HUDEP-2 (cell line): ENCODE results near the gene KANK3.
A peak's percentile ranks its signal among the peaks of the same experiment; 100 is the strongest.
"Not testable (repeated sequence)": the region's sequence is repeated elsewhere in the genome, so short reads cannot be mapped to it uniquely, and the experiment has no call there.

ENCODE experiments used
- DNase-seq, 76 experiments: peaks; one replicate each; lab custom pipeline; 2025; ENCODE audit not compliant: unreplicated experiment in 76 of 76; lab: John Stamatoyannopoulos, UW

KANK3 gene

GRCh38 chr19:8342684-8343482 is at the start of gene KANK3:
KANK3 (minus strand) TSS chr19:8343262; CDS start chr19:8337828, 5,434 bp downstream.
- peak; percentile 63 to 99 (median 97) for DNase-seq

GRCh38 chr19:8392017-8392591 is 49.0 kb upstream of the KANK3 start:
- no peak for DNase-seq

- no peak for DNase-seq
Observed at GRCh38 chr19:8391198-8392016, 48.3 kb upstream of the KANK3 start.

- DNase-seq: peak in 75 of 76 experiments; percentile 29 to 100 (median 98)
Observed at GRCh38 chr19:8390617-8390981, 47.5 kb upstream of the KANK3 start.

- DNase-seq: peak in 75 of 76 experiments; percentile 84 to 100 (median 100)
Observed at GRCh38 chr19:8389891-8390616, 47.0 kb upstream of the KANK3 start, which contains the start of gene RAB11B. RAB11B (plus strand) TSS chr19:8390360; CDS start chr19:8390417, 57 bp downstream.

- DNase-seq: no peak
Observed at GRCh38 chr19:8388612-8388958, 45.5 kb upstream of the KANK3 start.

- DNase-seq: no peak
Observed at GRCh38 chr19:8387688-8388611, 44.9 kb upstream of the KANK3 start.

GRCh38 chr19:8386990-8387389 is 43.9 kb upstream of the KANK3 start:
- DNase-seq: no peak

- DNase-seq: not testable (repeated sequence)
Observed at GRCh38 chr19:8386419-8386818, 43.4 kb upstream of the KANK3 start.

- not testable (repeated sequence) for DNase-seq
Observed at GRCh38 chr19:8385566-8385965, 42.5 kb upstream of the KANK3 start.

GRCh38 chr19:8385103-8385502 is 42.0 kb upstream of the KANK3 start:
- not testable (repeated sequence) for DNase-seq

- not testable (repeated sequence) for DNase-seq
Observed at GRCh38 chr19:8384569-8384968, 41.5 kb upstream of the KANK3 start.

GRCh38 chr19:8379156-8379891 is 36.3 kb upstream of the KANK3 start:
- not testable (repeated sequence) for DNase-seq

- DNase-seq: no peak
Observed at GRCh38 chr19:8377598-8377997, 34.5 kb upstream of the KANK3 start.

GRCh38 chr19:8376373-8376974 is 33.4 kb upstream of the KANK3 start:
- not testable (repeated sequence) for DNase-seq

- not testable (repeated sequence) for DNase-seq
Observed at GRCh38 chr19:8375766-8376165, 32.7 kb upstream of the KANK3 start.

- peak in 62 of 76 experiments; percentile 18 to 76 (median 50) for DNase-seq
Observed at GRCh38 chr19:8373867-8374813, 31.1 kb upstream of the KANK3 start.
